ENCODE data around the gene GPRC5D. TPM values are rescaled to one million over a fixed set of nuclear protein-coding genes. Genes with fewer than 3 reads are reported as not detected.

The GPRC5D gene
- total RNA-seq, 1 experiment from 2014 or later: not detected

DNA sequence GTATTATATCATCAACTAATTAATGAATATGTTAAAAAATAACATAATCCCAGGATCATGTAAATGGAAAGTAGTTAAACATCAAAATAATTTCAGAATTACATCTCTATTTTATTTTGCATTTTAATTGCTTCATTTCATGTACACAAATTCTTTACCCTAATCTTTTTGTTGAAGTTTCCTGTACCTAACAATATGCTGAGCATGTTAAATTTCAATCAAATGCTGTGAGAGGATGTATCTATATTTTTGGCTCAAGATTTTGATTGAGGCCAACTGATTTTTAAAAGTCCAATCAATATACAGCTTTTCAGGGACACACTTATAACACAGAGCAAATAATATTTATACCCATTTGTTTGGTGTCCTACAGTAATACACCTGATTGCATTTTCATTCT, 6.4 kb downstream of the GPRC5D start:
- BruUV-seq (replicated peaks): no TSS peak
- TF ChIP-seq, protein P1, sequence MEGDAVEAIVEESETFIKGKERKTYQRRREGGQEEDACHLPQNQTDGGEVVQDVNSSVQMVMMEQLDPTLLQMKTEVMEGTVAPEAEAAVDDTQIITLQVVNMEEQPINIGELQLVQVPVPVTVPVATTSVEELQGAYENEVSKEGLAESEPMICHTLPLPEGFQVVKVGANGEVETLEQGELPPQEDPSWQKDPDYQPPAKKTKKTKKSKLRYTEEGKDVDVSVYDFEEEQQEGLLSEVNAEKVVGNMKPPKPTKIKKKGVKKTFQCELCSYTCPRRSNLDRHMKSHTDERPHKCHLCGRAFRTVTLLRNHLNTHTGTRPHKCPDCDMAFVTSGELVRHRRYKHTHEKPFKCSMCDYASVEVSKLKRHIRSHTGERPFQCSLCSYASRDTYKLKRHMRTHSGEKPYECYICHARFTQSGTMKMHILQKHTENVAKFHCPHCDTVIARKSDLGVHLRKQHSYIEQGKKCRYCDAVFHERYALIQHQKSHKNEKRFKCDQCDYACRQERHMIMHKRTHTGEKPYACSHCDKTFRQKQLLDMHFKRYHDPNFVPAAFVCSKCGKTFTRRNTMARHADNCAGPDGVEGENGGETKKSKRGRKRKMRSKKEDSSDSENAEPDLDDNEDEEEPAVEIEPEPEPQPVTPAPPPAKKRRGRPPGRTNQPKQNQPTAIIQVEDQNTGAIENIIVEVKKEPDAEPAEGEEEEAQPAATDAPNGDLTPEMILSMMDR (IDR thresholded peaks at IDR 0.05; ENCODE audit: unreplicated experiment): no peak
- Mint-ChIP-seq H3K4me3 (ENCODE audit: low read depth, unreplicated experiment) (no peak overlapping the region), H3K27ac (ENCODE audit: unreplicated experiment) (no peak overlapping the region), H3K9me3 (ENCODE audit: low read depth, unreplicated experiment) (no peaks in the 10 kb centered on the region), H3K27me3 (ENCODE audit: unreplicated experiment) (no peaks in the 10 kb centered on the region), H3K4me1 (ENCODE audit: low read depth, unreplicated experiment) (peaks cover 20% of the 10 kb centered on the region), H3K36me3 (ENCODE audit: insufficient read depth, unreplicated experiment) (peaks cover 11% of the 10 kb centered on the region)
- CTCF ChIA-PET: no interaction called here
- no peak for DNase-seq
- intact Hi-C loops (cut with micrococcal nuclease; ENCODE audit: unreplicated experiment): no loop called here

- no peak overlapping the region for H3K4me3 Mint-ChIP-seq (ENCODE audit: low read depth, unreplicated experiment)
- no peak overlapping the region for H3K27ac Mint-ChIP-seq (ENCODE audit: unreplicated experiment)
- TF ChIP-seq, protein P1 (IDR thresholded peaks at IDR 0.05; ENCODE audit: unreplicated experiment): no peak
- H3K4me1 Mint-ChIP-seq (ENCODE audit: low read depth, unreplicated experiment): peaks cover 20% of the 10 kb centered on the region
- CTCF ChIA-PET: no interaction called here
- no peaks in the 10 kb centered on the region for H3K9me3 Mint-ChIP-seq (ENCODE audit: low read depth, unreplicated experiment)
- intact Hi-C loops (cut with micrococcal nuclease; ENCODE audit: unreplicated experiment): no loop called here
- H3K36me3 Mint-ChIP-seq (ENCODE audit: insufficient read depth, unreplicated experiment): peaks cover 25% of the 10 kb centered on the region
- H3K27me3 Mint-ChIP-seq (ENCODE audit: unreplicated experiment): no peaks in the 10 kb centered on the region
- BruUV-seq (replicated peaks): no TSS peak
- DNase-seq: no peak
Observed at GRCh38 chr12:12943586-12944260, 8.2 kb downstream of the GPRC5D start.

- H3K9me3 Mint-ChIP-seq (ENCODE audit: low read depth, unreplicated experiment): no peaks in the 10 kb centered on the region
- no peak overlapping the region for H3K27ac Mint-ChIP-seq (ENCODE audit: unreplicated experiment)
- peaks cover 10% of the 10 kb centered on the region for H3K4me1 Mint-ChIP-seq (ENCODE audit: low read depth, unreplicated experiment)
- TF ChIP-seq, protein P1 (IDR thresholded peaks at IDR 0.05; ENCODE audit: unreplicated experiment): no peak
- intact Hi-C loops (cut with micrococcal nuclease; ENCODE audit: unreplicated experiment): no loop called here
- H3K36me3 Mint-ChIP-seq (ENCODE audit: insufficient read depth, unreplicated experiment): peaks cover 40% of the 10 kb centered on the region
- H3K4me3 Mint-ChIP-seq (ENCODE audit: low read depth, unreplicated experiment): no peak overlapping the region
- no peaks in the 10 kb centered on the region for H3K27me3 Mint-ChIP-seq (ENCODE audit: unreplicated experiment)
- DNase-seq: no peak
- CTCF ChIA-PET: no interaction called here
- BruUV-seq (replicated peaks): no TSS peak
Observed at GRCh38 chr12:12941450-12942350, 10.3 kb downstream of the GPRC5D start.

GRCh38 chr12:12939888-12940287, 12.1 kb downstream of the GPRC5D start:
- TF ChIP-seq, protein P1 (IDR thresholded peaks at IDR 0.05; ENCODE audit: unreplicated experiment): no peak
- H3K4me1 Mint-ChIP-seq (ENCODE audit: low read depth, unreplicated experiment): no peaks in the 10 kb centered on the region
- H3K27ac Mint-ChIP-seq (ENCODE audit: unreplicated experiment): peak overlapping the region; percentile 35
- DNase-seq: no peak
- intact Hi-C loops (cut with micrococcal nuclease; ENCODE audit: unreplicated experiment): no loop called here
- no peak overlapping the region for H3K4me3 Mint-ChIP-seq (ENCODE audit: low read depth, unreplicated experiment)
- H3K9me3 Mint-ChIP-seq (ENCODE audit: low read depth, unreplicated experiment): no peaks in the 10 kb centered on the region
- peaks cover 44% of the 10 kb centered on the region for H3K36me3 Mint-ChIP-seq (ENCODE audit: insufficient read depth, unreplicated experiment)
- H3K27me3 Mint-ChIP-seq (ENCODE audit: unreplicated experiment): no peaks in the 10 kb centered on the region
- CTCF ChIA-PET: interaction anchor here (0.6 kb wide), 1 partner anchor 23 kb away, joined by 3 read pairs; no protein-coding TSS in a partner anchor
- BruUV-seq (replicated peaks): no TSS peak
